Mesothelial cell of epicardium (in vitro differentiated cells): ENCODE measurements around the gene SRPK2. TPM values are rescaled to one million over a fixed set of nuclear protein-coding genes. Genes with fewer than 3 reads are reported as not detected.
A peak's percentile ranks its signal among the peaks of the same experiment; 100 is the strongest.

ENCODE experiments used
- DNase-seq, 2 experiments: peaks; one replicate each; pipeline ENCODE4 v3.0.0; 2021; ENCODE audit warnings: low spot score in 2 of 2; ENCODE audit not compliant: unreplicated experiment in 2 of 2
- H3K27ac Mint-ChIP-seq: 2 replicates; pipeline ENCODE4 v1.8.0; 2021; ENCODE audit warnings: mixed read lengths
- H3K27me3 Mint-ChIP-seq: 2 replicates; pipeline ENCODE4 v1.8.0; 2021; ENCODE audit warnings: low read depth, mixed read lengths
- H3K36me3 Mint-ChIP-seq: 2 replicates; pipeline ENCODE4 v1.8.0; 2021; ENCODE audit warnings: mixed read lengths
- H3K4me1 Mint-ChIP-seq: 2 replicates; pipeline ENCODE4 v1.8.0; 2021; ENCODE audit warnings: mixed read lengths
- H3K4me3 Mint-ChIP-seq: 2 replicates; pipeline ENCODE4 v1.8.0; 2021; ENCODE audit warnings: mild to moderate bottlenecking, moderate library complexity, mixed read lengths
- H3K9me3 Mint-ChIP-seq: 2 replicates; pipeline ENCODE4 v1.8.0; 2021; ENCODE audit warnings: mixed read lengths
- total RNA-seq: library from RNA; stranded (reverse); gene quantifications from 3 replicates; pipeline ENCODE4 v1.2.1, GENCODE V29; 2021
- TF ChIP-seq, protein P1 (sequence below): fragments of 200-600 bp; sonication (generic); IDR thresholded peaks from one replicate; pipeline ENCODE4 v1.5.0; 2021; ENCODE audit warnings: antibody characterized with exemption; ENCODE audit not compliant: unreplicated experiment

The SRPK2 gene
- total RNA-seq, 1 donor from 2014 or later, result 51.4 TPM

DNA sequence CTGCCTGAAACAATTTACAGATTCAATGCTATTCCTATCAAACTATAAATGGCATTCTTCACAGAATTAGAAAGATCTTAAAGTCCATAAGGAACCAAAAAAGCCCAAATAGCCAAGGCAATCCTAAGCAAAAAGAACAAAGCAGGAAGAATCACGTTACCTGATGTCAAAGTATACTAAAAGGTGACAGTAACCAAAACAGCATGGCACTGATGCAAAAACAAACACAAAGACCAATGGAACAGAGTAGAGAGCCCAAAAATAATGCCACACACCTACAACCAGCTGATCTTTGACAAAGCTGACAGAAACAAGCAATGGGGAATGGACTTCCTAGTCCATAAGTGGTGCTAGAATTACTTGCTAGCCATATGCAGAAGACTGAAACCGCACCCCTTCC lies 208.7 kb downstream of the SRPK2 start:
- H3K27ac Mint-ChIP-seq, result no peak overlapping the region
- TF ChIP-seq, protein P1, sequence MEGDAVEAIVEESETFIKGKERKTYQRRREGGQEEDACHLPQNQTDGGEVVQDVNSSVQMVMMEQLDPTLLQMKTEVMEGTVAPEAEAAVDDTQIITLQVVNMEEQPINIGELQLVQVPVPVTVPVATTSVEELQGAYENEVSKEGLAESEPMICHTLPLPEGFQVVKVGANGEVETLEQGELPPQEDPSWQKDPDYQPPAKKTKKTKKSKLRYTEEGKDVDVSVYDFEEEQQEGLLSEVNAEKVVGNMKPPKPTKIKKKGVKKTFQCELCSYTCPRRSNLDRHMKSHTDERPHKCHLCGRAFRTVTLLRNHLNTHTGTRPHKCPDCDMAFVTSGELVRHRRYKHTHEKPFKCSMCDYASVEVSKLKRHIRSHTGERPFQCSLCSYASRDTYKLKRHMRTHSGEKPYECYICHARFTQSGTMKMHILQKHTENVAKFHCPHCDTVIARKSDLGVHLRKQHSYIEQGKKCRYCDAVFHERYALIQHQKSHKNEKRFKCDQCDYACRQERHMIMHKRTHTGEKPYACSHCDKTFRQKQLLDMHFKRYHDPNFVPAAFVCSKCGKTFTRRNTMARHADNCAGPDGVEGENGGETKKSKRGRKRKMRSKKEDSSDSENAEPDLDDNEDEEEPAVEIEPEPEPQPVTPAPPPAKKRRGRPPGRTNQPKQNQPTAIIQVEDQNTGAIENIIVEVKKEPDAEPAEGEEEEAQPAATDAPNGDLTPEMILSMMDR, result no peak

GRCh38 chr7:105178928-105179541 lies 209.7 kb downstream of the SRPK2 start:
- Mint-ChIP-seq H3K27ac (no peak overlapping the region), H3K9me3 (peaks cover 16% of the 10 kb centered on the region), H3K4me3 (no peak overlapping the region), H3K27me3 (no peaks in the 10 kb centered on the region), H3K36me3 (peaks cover 17% of the 10 kb centered on the region), H3K4me1 (no peaks in the 10 kb centered on the region)
- TF ChIP-seq, protein P1, result no peak
- DNase-seq, result no peak

More for the DNA sequence above, 208.7 kb downstream of the SRPK2 start:
- Mint-ChIP-seq H3K4me1 (no peaks in the 10 kb centered on the region), H3K9me3 (peaks cover 16% of the 10 kb centered on the region), H3K36me3 (peaks cover 17% of the 10 kb centered on the region), H3K4me3 (no peak overlapping the region), H3K27me3 (no peaks in the 10 kb centered on the region)
- no peak for DNase-seq

GRCh38 chr7:105178177-105178576 lies 210.5 kb downstream of the SRPK2 start:
- Mint-ChIP-seq H3K4me3 (no peak overlapping the region), H3K4me1 (no peaks in the 10 kb centered on the region), H3K27me3 (no peaks in the 10 kb centered on the region), H3K27ac (no peak overlapping the region), H3K9me3 (peaks cover 16% of the 10 kb centered on the region), H3K36me3 (peaks cover 17% of the 10 kb centered on the region)
- TF ChIP-seq, protein P1, result no peak
- no peak for DNase-seq

DNA sequence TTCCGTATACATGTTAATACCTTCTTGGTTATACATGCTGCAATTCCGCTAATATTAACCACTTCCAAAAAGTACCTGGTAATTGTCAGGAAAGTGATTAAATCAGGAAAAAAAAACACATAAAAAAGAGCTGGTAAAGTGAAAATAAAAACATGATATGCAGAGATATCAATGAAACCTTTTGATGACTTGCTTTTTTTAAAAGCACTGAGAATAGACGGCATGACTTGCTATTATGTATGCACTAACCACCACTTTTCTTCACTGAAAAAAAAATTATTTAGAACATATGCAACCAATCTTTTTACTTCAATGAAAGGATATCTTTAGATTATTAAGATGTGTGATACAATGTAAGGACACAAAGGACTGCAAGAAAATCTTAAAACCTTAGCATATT lies 211.7 kb downstream of the SRPK2 start:
- no peak for DNase-seq
- peaks cover 16% of the 10 kb centered on the region for H3K9me3 Mint-ChIP-seq
- no peaks in the 10 kb centered on the region for H3K27me3 Mint-ChIP-seq
- no peak overlapping the region for H3K4me3 Mint-ChIP-seq
- TF ChIP-seq, protein P1, result no peak
- peak overlapping the region; percentile 21 for H3K27ac Mint-ChIP-seq
- H3K4me1 Mint-ChIP-seq, result no peaks in the 10 kb centered on the region
- H3K36me3 Mint-ChIP-seq, result peaks cover 17% of the 10 kb centered on the region

- Mint-ChIP-seq H3K36me3 (peaks cover 4% of the 10 kb centered on the region), H3K4me1 (no peaks in the 10 kb centered on the region), H3K9me3 (no peaks in the 10 kb centered on the region), H3K27ac (no peak overlapping the region), H3K27me3 (no peaks in the 10 kb centered on the region), H3K4me3 (no peak overlapping the region)
- no peak for DNase-seq
- TF ChIP-seq, protein P1, result no peak
Observed at GRCh38 chr7:105173586-105173985, 215.1 kb downstream of the SRPK2 start.
